Activated B cell treated with CpG ODN at 0.5 μM for 24 hours (primary cell): ENCODE measurements around the gene PTPRT. TPM values are rescaled to one million over a fixed set of nuclear protein-coding genes. Genes with fewer than 3 reads are reported as not detected.
"Not testable (repeated sequence)": the region's sequence is repeated elsewhere in the genome, so short reads cannot be mapped to it uniquely, and the experiment has no call there.

Source experiments
- ATAC-seq: fragments of 200-7000 bp; cut with Tn5 transposase; one replicate; pipeline ENCODE4 v1.10.0; 2021; ENCODE audit warnings: low read depth, mild to moderate bottlenecking, moderate library complexity
- CTCF ChIA-PET: fragments of 350-600 bp; sonication (Branson Sonifier 250); formaldehyde crosslinking; loops from one replicate; lab custom pipeline; 2021; ENCODE audit warnings: antibody characterized with exemption; lab: Charles Lee
- POLR2A ChIA-PET: fragments of 350-600 bp; sonication (Branson Sonifier 250); formaldehyde crosslinking; loops from one replicate; lab custom pipeline; 2021; ENCODE audit warnings: antibody characterized with exemption; lab: Charles Lee
- DNase-seq: peaks from one replicate; pipeline ENCODE4 v3.0.0; 2022
- H3K27ac Mint-ChIP-seq: one replicate; pipeline ENCODE4 v1.8.0; 2020; ENCODE audit warnings: mixed read lengths
- H3K27me3 Mint-ChIP-seq: one replicate; pipeline ENCODE4 v1.8.0; 2021; ENCODE audit warnings: mixed read lengths
- H3K36me3 Mint-ChIP-seq: one replicate; pipeline ENCODE4 v1.8.0; 2021; ENCODE audit warnings: low read depth, mixed read lengths
- H3K4me1 Mint-ChIP-seq: one replicate; pipeline ENCODE4 v1.8.0; 2021; ENCODE audit warnings: mixed read lengths
- H3K4me3 Mint-ChIP-seq: one replicate; pipeline ENCODE4 v1.8.0; 2020; ENCODE audit warnings: mild to moderate bottlenecking, mixed read lengths
- H3K9me3 Mint-ChIP-seq: one replicate; pipeline ENCODE4 v1.8.0; 2020; ENCODE audit warnings: mixed read lengths
- intact Hi-C: fragments of 100-400 bp; cut with micrococcal nuclease; formaldehyde crosslinking; loops from one replicate; pipeline ENCODE4 v1.15.1; 2024
- total RNA-seq: library from RNA; stranded (reverse); gene quantifications from 2 replicates; pipeline ENCODE4 v1.2.3, GENCODE V29; 2022
- TF ChIP-seq, protein P1 (sequence below): fragments of 200-600 bp; IDR thresholded peaks from one replicate; pipeline ENCODE4 v1.8.0; 2022; ENCODE audit warnings: antibody characterized with exemption, mild to moderate bottlenecking

Gene PTPRT
- total RNA-seq, 1 donor from 2014 or later = not detected

GRCh38 chr20:42212391-42212790 lies 977.3 kb downstream of the PTPRT start:
- POLR2A ChIA-PET = no interaction called here
- TF ChIP-seq, protein P1, sequence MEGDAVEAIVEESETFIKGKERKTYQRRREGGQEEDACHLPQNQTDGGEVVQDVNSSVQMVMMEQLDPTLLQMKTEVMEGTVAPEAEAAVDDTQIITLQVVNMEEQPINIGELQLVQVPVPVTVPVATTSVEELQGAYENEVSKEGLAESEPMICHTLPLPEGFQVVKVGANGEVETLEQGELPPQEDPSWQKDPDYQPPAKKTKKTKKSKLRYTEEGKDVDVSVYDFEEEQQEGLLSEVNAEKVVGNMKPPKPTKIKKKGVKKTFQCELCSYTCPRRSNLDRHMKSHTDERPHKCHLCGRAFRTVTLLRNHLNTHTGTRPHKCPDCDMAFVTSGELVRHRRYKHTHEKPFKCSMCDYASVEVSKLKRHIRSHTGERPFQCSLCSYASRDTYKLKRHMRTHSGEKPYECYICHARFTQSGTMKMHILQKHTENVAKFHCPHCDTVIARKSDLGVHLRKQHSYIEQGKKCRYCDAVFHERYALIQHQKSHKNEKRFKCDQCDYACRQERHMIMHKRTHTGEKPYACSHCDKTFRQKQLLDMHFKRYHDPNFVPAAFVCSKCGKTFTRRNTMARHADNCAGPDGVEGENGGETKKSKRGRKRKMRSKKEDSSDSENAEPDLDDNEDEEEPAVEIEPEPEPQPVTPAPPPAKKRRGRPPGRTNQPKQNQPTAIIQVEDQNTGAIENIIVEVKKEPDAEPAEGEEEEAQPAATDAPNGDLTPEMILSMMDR = no peak

DNA sequence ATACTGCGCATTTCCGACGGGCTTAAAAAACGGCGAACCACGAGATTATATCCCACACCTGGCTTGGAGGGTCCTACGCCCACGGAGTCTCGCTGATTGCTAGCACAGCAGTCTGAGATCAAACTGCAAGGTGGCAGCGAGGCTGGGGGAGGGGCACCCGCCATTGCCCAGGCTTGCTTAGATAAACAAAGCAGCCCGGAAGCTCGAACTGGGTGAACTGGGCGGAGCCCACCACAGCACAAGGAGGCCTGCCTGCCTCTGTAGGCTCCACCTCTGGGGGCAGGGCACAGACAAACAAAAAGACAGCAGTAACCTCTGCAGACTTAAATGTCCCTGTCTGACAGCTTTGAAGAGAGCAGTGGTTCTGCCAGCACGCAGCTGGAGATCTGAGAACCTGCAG lies 983.1 kb downstream of the PTPRT start:
- intact Hi-C loops, DNase-seq, H3K36me3 Mint-ChIP-seq, H3K27me3 Mint-ChIP-seq, CTCF ChIA-PET, POLR2A ChIA-PET, H3K4me3 Mint-ChIP-seq, H3K27ac Mint-ChIP-seq, H3K4me1 Mint-ChIP-seq, ATAC-seq, H3K9me3 Mint-ChIP-seq: not testable (repeated sequence)

More at GRCh38 chr20:42212391-42212790, 977.3 kb downstream of the PTPRT start:
- ATAC-seq (no peak), DNase-seq (no peak)
- H3K27me3 Mint-ChIP-seq = no peaks in the 10 kb centered on the region
- intact Hi-C loops = no loop called here
- no peak overlapping the region for H3K27ac Mint-ChIP-seq
- no peaks in the 10 kb centered on the region for H3K4me1 Mint-ChIP-seq
- H3K36me3 Mint-ChIP-seq = no peaks in the 10 kb centered on the region
- CTCF ChIA-PET = no interaction called here
- peaks cover 4% of the 10 kb centered on the region for H3K9me3 Mint-ChIP-seq
- H3K4me3 Mint-ChIP-seq = no peak overlapping the region

DNA sequence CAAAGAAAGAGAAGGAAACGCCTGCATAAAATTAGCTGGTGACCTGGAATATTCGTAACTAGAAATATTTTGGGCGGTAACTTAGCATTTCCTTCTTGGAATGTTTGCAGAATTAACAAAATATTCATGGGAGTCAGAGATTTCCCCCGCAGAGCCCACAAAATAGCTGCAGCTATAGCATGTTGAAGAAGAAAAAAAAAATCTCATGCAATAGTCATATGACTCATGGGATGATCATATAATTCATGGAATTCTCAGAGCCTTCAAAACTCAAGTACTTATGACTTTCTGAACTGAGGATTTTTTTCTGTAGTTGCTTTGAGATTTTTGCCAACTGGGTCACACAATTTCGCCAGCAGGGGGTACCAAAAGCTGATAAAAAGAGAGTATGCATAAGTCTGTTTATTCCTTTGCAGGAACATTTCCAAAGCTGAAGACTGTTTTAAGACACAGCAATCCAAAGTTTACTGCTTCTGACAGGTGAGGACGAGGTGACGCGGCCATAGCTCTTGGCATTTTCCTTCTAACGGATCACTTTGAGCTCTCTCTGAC lies 985.5 kb downstream of the PTPRT start:
- no peak for ATAC-seq
- no peaks in the 10 kb centered on the region for H3K4me1 Mint-ChIP-seq
- H3K4me3 Mint-ChIP-seq = no peak overlapping the region
- TF ChIP-seq, protein P1 = no peak
- CTCF ChIA-PET = no interaction called here
- no peak overlapping the region for H3K27ac Mint-ChIP-seq
- H3K36me3 Mint-ChIP-seq = no peaks in the 10 kb centered on the region
- DNase-seq = no peak
- H3K27me3 Mint-ChIP-seq = no peaks in the 10 kb centered on the region
- POLR2A ChIA-PET = no interaction called here
- intact Hi-C loops = no loop called here
- H3K9me3 Mint-ChIP-seq = peaks cover 2% of the 10 kb centered on the region

DNA sequence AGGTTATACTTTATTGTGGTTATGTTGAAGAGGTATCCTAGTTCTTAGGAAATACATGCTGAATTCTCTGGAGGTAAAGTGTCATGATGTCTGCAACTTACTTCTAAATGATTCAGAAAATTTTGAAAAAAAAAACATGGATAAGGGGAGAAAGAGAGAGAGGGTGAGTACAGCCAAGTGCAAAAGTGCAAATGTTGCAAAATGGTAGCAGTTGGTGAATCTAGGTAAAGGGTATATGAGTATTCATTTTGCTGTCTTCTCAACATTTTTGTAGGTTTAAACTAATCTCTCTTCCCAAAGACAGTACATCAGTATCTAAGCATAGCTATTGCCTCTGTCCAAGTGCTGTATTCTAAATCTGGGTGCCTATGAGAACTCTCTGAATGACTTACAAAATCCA lies 992.1 kb downstream of the PTPRT start:
- TF ChIP-seq, protein P1 = no peak
- DNase-seq (no peak), ATAC-seq (no peak)
- POLR2A ChIA-PET = no interaction called here
- Mint-ChIP-seq H3K4me3 (no peak overlapping the region), H3K9me3 (no peaks in the 10 kb centered on the region), H3K4me1 (no peaks in the 10 kb centered on the region), H3K36me3 (no peaks in the 10 kb centered on the region), H3K27me3 (no peaks in the 10 kb centered on the region), H3K27ac (no peak overlapping the region)
- CTCF ChIA-PET = no interaction called here
- intact Hi-C loops = no loop called here

GRCh38 chr20:42193119-42193518 lies 996.6 kb downstream of the PTPRT start:
- DNase-seq = no peak
- TF ChIP-seq, protein P1 = no peak
- Mint-ChIP-seq H3K27ac (no peak overlapping the region), H3K9me3 (no peaks in the 10 kb centered on the region), H3K4me1 (no peaks in the 10 kb centered on the region), H3K27me3 (no peaks in the 10 kb centered on the region), H3K4me3 (no peak overlapping the region), H3K36me3 (no peaks in the 10 kb centered on the region)
- ATAC-seq = no peak
- POLR2A ChIA-PET = no interaction called here
- intact Hi-C loops = no loop called here
- CTCF ChIA-PET = no interaction called here

GRCh38 chr20:42192321-42192720 lies 997.4 kb downstream of the PTPRT start:
- H3K4me1 Mint-ChIP-seq = no peaks in the 10 kb centered on the region
- no peaks in the 10 kb centered on the region for H3K27me3 Mint-ChIP-seq
- intact Hi-C loops = no loop called here
- ChIA-PET POLR2A (no interaction called here), CTCF (no interaction called here)
- ATAC-seq (no peak), DNase-seq (no peak)
- H3K4me3 Mint-ChIP-seq = no peak overlapping the region
- TF ChIP-seq, protein P1 = no peak
- no peaks in the 10 kb centered on the region for H3K9me3 Mint-ChIP-seq
- H3K36me3 Mint-ChIP-seq = no peaks in the 10 kb centered on the region
- H3K27ac Mint-ChIP-seq = no peak overlapping the region
